Measurements from ENCODE around the gene ZC3H8.

ZC3H8 gene

DNA sequence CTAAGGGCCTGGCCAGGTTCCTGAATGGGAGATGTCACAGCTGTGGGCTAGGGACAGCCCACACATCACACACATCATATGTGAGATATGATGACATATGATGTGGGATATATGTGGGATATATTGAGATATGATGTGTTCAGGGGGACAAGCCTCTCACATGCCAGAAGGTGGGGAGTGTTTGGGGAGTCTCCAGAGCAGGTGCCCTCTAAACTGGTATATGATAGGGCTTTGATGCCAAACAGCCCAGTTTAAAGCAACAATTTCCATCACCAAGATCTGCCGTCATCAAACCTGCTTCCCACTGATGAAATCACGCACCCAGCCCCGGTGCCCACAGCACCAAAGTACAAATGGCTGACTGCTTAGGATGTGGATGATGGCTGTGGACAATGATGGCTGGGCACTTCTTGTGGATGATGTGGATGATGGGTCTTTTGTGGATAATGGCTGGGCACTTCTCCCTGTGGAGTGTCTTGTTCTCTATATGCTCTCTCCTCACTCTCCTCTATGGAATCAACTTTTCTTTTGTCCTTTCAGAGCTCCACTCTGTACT, 65.8 kb downstream of the ZC3H8 start:
- DNase-seq = no peak

DNA sequence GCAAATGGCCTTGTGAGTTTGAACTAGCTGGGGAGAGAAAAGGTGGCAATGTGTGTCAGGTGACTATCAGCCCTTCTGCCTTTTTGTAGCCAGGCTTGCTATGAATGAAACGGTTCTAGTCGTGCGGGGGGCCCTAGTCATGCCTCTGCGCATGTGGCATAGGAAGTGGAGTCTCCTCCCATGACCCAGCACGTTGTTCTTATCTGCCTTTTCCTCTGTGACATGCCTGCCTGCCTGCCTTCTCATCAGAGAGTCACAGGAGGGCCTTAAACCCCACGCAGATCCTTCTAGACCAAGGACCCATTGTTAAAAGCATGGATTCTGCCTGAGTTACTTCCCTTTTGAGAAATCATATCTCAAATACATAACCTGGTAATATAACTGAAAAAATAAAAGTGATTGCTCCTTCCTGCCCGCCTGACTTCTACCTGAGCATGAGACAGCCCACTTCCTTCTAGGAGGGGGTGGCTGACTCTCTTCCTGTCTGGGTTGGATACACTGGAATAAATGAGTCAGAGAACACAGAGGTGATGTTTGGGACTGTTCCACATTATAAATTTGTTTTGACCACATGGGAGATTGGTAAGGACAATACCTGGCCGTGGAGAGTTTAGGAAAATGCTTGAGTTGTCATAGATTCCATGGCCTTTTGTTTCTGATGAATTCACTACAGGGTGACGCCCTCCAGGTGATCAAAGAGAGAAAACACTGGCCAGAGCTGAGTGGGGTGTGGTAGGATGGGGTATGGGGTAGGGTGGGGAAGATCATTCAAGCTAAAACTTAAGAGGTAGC, 66.8 kb downstream of the ZC3H8 start:
- DNase-seq = peak; percentile 82

GRCh38 chr2:112187046-112187715, 67.7 kb downstream of the ZC3H8 start:
- DNase-seq = no peak

GRCh38 chr2:112185131-112185530, 69.7 kb downstream of the ZC3H8 start:
- DNase-seq = no peak

DNA sequence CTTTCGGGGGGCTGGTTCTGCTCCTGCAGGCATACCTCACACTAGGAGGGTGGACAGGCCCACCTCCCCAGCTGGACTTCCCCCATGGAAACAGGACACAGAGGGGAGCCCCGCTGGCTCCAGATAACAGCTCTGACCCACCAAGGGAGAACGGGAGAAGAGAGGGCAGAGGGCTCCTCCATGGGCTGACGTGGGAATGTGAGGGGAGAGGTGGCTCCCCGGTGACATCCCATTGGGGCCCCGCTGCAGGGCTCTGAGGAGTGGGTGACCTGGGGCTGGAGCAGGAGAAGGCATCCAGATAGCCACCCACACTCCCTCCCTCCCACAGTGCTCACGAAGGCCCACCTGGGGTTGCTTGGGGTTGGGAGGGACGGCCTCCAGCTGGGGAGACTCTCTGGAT, 70.7 kb downstream of the ZC3H8 start:
- no peak for DNase-seq

GRCh38 chr2:112183327-112184025, 71.4 kb downstream of the ZC3H8 start:
- no peak for DNase-seq

DNA sequence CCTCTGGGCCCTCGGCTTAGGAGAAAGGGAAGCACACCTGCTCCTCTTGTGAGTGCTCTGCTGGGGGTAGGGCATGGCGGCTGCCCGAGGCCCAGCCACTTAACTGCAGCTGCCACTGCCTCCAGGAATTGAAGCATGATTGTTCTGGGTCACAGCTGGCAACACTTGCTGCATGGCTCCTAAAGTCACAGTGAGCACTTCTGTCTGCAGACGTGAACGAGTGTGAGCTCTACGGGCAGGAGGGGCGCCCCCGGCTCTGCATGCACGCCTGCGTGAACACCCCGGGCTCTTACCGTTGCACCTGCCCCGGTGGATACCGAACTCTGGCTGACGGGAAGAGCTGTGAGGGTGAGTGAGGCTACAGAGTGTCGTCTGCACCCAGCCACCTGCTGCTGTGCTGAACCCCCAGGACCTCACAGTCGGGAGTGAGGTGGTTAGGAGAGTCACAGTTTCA, 72.2 kb downstream of the ZC3H8 start:
- peak; percentile 31 for DNase-seq

DNA sequence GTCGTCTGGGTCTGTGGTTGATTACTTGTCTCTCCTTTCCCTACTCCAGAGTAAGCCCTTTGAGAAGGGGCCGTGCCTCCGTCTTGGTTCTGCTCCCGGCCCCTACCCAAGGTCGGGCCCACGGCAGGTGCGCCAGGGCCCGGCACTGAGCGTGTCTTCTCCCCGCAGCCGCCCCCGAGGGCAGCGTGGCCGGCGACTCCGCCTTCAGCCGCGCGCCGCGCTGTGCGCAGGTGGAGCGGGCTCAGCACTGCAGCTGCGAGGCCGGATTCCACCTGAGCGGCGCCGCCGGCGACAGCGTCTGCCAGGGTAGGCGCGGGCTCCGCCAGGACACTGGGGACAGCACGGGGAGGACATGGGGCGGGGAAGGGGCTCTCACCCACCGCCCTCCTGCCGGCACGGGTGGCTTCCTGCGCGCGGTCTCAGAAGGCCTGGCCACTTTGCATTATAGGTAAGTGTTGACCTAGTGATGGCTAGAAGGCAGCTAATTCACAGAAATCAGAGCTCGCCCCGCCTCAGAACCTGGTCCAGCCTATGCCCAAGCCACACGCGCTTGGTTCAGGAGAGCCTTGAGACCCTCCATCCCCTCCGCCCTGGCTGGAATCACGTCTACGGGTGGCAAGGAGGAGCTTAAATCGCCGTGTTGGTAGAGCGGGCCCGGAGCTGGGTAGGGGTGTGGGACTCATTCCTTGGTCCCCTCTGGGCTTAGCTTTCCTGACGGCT, 73.1 kb downstream of the ZC3H8 start:
- peak; percentile 62 for DNase-seq

DNA sequence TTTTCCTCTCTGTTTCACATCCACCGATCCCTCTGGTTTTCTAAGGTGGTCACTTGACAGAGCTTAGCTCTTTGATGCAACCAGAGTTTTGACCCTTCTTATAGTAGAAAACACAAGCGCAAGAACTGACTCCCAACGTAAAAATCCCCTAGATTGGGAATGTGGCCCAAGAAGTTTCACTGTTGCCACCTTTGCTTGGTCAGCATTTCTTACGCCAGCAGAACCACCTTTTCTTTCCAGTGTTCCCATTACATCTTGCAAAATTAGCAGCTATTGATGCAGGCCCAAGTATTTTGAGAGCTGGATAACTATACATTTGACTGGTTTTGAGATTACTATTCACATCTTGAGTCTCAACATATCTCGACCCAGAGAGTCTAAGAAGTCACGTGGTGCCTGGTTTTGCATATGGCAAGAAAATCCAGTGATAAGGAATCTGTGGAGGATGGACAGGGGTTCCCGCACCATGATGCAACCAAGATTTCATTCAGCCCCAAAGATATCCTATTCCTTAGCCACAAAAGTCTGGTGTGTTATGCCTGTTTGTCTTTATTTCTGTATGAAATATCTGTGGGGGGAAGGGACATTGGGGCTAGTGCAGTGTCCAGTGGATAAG, 78.8 kb downstream of the ZC3H8 start:
- no peak for DNase-seq

GRCh38 chr2:112175333-112175732, 79.5 kb downstream of the ZC3H8 start:
- no peak for DNase-seq

DNA sequence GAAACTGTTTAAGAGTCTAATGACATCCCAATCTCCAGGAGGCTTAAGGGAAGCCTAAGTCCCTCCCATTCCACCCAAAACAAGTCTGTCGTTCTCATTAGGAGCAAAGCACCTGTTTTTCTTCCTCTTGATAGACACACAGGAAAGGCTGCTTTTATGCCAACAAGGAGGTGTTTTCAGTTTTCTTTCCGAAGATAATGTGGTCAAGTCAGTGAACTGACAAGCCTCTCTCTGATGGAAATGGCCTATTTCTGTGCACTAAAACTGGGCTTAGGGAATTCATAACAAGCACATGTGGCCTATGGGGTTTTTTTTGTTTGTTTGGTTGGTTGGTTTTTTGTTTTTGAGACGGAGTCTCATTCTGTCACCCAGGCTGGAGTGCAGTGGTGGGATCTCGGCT, 80.5 kb downstream of the ZC3H8 start:
- no peak for DNase-seq

DNA sequence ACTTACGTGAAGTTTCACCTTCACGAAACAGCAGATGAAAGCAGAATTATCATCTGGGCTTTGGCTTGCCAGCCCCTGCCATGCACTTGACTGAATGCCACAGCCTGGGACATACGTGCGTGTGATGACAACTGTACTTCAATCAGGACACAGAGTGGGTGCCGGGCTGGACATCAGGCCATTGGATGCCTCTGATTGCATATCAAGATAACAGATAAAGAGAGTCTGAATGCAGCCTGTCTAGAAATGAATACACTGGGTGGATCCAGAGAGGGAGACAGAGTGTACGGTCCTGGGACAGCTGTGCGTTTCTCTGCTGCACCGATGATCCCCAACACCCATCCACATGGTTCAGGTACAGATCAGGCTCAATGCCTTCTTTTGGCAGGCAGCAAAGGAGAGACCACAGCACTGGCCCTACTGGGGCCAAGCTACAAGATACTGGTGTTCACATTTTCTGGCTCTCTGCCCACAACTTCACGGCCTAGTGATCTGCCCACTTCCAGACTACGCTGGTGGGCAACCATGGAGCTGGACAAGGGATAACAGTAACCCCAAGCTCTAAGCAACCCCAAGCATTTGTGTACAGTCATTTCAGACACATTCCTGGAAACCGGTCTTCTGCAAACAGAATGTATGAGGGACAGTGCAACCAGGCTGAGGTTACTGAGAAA, 81.1 kb downstream of the ZC3H8 start:
- no peak for DNase-seq

- DNase-seq = no peak
Measured at GRCh38 chr2:112170495-112170894, 84.3 kb downstream of the ZC3H8 start.

GRCh38 chr2:112168422-112169124, 86.3 kb downstream of the ZC3H8 start:
- DNase-seq = no peak

DNA sequence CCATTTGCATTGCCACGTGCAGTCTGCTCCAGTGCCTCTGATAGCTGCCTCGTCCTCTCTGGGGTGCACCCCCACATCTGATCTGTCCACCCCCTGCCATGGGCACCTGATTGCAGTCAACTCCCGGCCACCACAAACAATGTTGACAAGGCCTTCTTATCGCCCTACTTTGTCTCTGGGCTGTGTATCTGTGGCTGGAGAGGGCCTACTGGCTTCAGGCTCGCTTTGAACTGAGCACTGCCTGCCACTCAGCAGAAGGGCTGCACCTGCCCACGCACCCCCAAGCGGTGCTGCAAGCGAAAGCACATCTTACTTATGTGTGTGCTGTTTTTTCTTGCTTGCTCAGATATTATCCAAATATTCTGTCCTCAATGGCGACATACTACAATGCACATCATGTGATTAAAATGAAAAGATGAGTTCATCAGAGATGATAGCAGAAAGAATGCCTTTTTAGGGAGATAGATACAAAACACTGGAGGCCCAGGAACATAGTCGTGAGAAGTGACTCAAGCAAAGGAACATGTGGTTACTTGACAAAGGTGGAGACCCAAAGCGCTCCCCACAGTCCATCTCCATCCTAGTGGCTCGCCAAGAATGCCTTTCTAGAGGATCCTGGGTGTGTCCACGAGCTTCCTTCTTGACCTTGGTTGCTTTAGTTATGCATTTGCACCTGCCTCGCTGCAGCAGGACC, 87.9 kb downstream of the ZC3H8 start:
- no peak for DNase-seq

GRCh38 chr2:112165296-112165695, 89.5 kb downstream of the ZC3H8 start:
- DNase-seq = no peak

GRCh38 chr2:112164876-112165275, 90.0 kb downstream of the ZC3H8 start:
- DNase-seq = no peak

DNA sequence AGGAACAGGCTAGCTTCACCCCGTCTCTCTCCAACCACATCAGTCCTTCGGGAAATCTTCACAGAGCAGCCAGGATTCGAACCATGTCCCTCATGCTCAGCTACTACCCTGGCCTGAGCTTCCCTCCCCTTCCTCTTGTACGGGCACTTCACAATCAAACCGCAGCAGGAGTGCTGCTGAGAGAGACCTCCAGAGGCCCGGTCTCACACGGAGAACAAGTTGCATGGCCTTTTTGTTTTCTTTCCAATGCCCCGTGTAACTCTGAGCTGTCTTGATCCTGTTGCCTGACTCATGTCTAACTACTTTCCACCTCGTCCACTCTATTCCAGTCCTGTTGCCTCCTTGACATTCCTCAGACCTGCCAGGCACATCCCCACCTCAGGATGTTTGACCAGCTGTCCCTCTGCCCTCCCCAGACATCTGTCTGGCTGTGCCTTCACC, 91.3 kb downstream of the ZC3H8 start:
- no peak for DNase-seq

DNA sequence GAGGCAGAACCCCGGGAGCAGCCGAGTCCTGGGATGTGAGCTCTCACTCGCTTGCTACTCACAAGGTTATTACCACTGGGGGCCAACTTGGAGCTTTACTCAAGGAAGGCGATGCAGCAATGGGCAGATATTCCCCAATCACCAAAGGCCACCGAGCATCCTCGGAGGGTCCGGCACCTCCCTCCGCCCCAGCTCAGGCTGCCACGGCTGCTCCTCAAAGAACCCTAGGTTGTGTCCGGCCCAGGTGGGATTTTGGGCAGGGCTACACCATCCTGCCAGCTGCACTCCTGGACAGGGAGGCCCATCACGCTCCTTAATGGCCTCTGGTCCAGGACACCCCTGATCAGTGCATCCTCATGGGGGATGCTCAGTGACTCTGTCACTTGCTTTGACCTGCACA, 91.9 kb downstream of the ZC3H8 start:
- DNase-seq = no peak

GRCh38 chr2:112162341-112162740, 92.5 kb downstream of the ZC3H8 start:
- no peak for DNase-seq

Data from stimulated activated naive CD4-positive, alpha-beta T cell treated with Interleukin-2 at 50 U/mL for 16 hours (primary cell).